Subcutaneous adipose tissue (tissue), 4 donors: ENCODE data around the gene CFAP46. TPM values are rescaled to one million over a fixed set of nuclear protein-coding genes. Genes with fewer than 3 reads are reported as not detected.

Experiments
- total RNA-seq, 4 donors: library from RNA; depleted of rRNA; stranded (reverse); fragments of >200 nt; gene quantifications; one replicate each; pipeline ENCODE4 v1.1.0, GENCODE V29; 2016
- TF ChIP-seq, protein P1 (sequence below): fragments of 450-650 bp; IDR thresholded peaks from one replicate; pipeline ENCODE4 v1.5.1; 2016; ENCODE audit warnings: low read depth, mild to moderate bottlenecking, control low read depth, antibody characterized with exemption, moderate library complexity

Gene CFAP46
- total RNA-seq, 4 donors from 2014 or later = not detected

DNA sequence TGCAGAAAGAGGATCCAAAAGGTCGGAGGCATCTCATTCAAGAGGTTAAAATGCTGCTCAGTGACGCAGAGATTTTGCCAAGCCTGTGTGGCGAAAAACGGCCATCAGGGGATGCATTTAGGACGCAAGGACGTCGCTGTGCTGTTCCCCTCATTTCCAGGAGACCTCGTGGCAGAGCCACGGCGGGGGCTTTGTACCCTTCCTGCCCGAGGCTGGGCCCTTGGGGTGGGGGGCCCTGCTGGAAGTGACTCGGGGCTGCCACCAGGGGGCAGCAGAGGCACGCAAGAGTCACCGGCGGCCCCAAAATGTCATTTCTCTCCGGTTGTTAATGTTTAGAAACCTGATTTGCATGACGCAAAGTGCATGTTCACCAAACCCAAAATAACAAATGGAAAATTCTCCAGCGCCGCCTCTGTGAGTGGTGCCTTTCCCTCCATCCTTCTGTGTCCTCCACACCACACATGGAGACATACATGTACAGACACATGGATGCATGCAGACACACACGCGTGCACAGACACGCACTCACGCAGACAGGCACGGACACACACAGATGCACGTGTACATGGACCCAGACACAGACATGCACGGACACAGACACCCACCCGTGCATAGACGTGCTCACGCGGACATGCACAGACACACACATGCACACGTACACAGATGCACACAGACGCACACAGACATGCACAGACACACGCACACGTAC is 105.4 kb downstream of the CFAP46 start:
- TF ChIP-seq, protein P1, sequence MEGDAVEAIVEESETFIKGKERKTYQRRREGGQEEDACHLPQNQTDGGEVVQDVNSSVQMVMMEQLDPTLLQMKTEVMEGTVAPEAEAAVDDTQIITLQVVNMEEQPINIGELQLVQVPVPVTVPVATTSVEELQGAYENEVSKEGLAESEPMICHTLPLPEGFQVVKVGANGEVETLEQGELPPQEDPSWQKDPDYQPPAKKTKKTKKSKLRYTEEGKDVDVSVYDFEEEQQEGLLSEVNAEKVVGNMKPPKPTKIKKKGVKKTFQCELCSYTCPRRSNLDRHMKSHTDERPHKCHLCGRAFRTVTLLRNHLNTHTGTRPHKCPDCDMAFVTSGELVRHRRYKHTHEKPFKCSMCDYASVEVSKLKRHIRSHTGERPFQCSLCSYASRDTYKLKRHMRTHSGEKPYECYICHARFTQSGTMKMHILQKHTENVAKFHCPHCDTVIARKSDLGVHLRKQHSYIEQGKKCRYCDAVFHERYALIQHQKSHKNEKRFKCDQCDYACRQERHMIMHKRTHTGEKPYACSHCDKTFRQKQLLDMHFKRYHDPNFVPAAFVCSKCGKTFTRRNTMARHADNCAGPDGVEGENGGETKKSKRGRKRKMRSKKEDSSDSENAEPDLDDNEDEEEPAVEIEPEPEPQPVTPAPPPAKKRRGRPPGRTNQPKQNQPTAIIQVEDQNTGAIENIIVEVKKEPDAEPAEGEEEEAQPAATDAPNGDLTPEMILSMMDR = no peak

DNA sequence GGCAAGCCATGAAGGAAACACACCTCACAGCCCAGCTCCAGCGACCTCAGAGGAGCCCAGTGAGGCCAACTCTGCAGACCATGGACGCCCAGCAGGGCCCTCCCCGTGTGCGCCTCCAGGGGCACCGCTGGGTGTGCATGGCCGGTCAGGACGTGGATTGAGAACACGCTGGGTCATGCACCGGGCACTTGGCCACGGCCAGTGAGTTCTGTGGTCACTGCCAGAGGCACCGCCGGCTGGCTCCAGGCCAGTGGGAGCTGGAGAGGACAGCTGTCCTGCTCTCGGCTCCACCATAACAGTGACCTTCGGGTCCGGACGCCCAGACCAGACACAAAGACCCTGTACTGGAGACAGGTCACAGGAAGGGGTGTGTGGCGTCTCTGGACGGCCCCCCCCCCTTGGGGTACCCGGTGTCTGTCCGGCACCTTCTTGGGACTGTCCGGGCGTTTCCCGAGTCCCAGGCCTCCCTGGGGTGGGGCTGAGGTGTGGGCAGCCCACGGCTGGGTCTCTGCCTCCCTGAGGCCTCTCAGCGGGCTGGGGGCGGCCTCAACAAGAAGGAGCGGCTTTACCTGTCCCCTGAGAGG is 106.0 kb downstream of the CFAP46 start:
- TF ChIP-seq, protein P1 = no peak

DNA sequence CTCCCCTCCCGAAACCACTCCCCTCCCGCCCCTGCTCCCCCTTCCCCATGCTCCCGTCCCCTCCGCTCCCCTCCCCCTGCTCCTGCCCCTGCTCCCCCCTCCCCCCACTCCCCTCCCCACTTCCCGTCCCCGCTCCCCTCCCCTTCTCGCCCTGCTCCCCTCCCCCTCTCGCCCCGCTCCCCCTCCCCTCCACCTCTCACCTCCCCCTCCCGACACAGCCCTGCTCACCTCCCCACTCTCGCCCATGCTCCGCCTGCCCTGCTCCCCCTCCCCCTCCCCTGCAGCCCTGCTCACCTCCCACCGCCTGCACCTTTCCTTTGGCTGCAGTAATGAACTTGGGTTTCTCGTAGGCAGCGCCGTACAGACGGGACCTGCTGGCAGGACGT is 106.5 kb downstream of the CFAP46 start:
- TF ChIP-seq, protein P1 = no peak

DNA sequence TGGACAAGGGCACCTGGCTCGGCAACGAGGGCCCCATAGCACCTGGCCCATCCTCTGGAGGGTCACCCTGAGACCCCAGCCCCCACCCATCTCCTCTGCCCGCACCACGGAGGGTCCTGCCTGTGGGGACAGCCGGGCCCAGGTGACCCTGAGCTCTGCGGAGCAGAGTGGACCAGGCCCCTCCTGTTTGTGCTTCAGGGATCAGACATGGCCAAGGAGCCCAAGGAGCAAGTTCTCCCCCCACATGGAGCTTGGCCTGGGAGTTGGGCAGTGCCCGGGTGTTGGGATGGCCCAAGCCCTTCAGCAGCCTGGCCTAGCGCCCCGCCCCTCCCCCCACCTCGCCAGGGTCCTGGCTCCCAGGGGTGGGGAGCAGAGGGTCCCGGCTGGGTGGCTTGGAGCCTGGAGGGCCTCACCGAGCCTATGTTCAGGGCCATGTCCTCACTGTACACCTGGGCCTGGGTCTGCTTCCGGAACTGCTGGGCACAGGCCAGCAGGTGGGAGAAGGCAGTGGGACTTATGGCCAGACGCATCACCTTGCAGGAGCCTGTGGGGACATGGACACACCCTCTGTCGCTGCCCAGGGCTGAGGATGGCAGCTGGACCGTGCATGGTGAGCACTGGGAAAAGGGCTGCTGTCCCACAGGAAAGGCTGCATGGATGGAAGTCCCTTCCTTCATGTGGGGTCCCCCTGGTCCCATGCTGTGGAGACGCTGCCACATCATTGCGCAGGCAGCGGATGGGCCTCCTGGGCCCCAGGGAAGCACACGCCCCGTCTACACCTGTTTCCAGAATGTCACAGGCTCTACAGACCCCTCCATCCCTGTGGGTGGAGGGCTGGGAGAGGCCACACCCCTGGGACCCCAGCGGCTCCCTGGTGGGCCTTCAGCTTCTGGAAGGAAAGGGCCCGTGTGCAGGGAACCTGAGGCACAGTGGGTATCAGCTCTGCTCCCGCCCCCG is 107.2 kb downstream of the CFAP46 start:
- TF ChIP-seq, protein P1 = no peak

DNA sequence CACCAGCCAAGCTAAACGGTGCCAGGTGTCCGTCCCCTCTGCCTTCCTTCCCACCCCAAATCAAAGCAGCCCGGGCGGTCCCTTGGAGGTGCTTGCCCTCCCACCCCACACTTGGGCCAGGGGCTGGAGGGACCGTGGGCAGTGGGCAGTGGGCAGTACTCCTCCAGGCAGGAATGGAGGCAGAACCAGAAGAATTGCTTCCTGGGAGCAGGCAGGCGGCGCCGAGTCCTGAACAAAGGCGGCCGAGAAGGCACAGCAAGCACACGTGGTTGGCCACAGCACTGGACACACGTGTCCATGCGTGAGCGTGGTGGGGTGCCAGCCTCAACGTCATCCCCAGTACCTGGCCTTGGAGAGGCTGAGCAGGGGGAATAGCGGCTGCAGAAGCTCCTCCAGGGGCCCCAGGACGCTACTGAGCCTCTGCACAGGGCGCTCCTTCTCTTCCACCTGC is 108.0 kb downstream of the CFAP46 start:
- TF ChIP-seq, protein P1 = no peak

DNA sequence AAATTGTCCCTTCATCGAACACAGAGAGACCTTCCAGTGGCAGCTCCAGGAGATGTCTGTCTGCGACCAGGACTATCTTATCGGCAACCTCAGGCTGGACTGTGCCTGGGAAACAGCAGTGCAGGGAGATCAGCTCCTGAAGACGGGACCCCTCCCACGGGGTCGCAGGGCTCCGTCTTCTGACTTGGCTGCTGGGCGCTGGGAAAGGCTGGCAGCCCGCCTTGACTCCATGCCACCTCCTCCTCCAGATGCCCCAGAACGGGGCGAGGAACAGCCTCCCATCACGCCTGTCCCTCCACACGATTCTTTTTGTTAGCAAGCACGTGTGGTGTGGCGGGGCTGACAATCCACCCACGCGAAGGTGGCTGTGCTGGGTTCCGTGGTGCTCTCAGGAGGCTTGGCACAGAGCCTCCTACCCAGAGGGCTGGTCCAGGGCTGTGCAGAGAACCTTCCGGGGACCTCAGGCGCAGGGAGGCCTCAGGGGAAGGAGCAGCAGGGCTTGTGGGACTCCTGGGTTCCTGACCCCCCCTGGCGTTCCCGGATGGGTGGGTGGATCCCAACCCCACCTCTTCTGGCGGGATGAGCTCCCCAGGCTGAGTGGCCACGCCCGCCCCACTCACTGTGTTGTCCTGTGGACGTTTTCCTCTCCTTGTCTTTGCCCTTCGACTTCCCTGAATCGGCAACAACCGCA is 108.8 kb downstream of the CFAP46 start:
- TF ChIP-seq, protein P1 = no peak
